PFSK-1 (cell line): ENCODE measurements around the gene FGD6.

Experiments used
- FOXP2 ChIP-seq: optimal IDR thresholded peaks from 2 replicates; pipeline ENCODE3; 2011; ENCODE audit warnings: borderline replicate concordance, control low read depth, inconsistent platforms; ENCODE audit not compliant: insufficient read depth; ENCODE audit errors: extremely low read length, extremely low read depth
- POLR2AphosphoS5 ChIP-seq: IDR thresholded peaks from 2 replicates; pipeline ENCODE4 v1.6.1; 2012; ENCODE audit warnings: low read depth, mild to moderate bottlenecking, control low read depth, low read length, moderate library complexity
- SIN3A ChIP-seq: IDR thresholded peaks from 2 replicates; pipeline ENCODE4 v1.6.1; 2012; ENCODE audit warnings: mild to moderate bottlenecking, low read length, moderate library complexity, borderline replicate concordance; ENCODE audit not compliant: insufficient read depth
- TAF1 ChIP-seq: IDR thresholded peaks from 2 replicates; pipeline ENCODE4 v1.6.1; 2012; ENCODE audit warnings: low read length, control low read depth, borderline replicate concordance; ENCODE audit not compliant: insufficient read depth
- TF ChIP-seq, protein P1 (sequence below), 2 experiments: IDR thresholded peaks; 2 replicates each; pipeline versions ENCODE4 v1.6.1 to v1.8.0; 2011 to 2012; ENCODE audit warnings: low read depth in 2 of 2, low read length in 2 of 2, control low read depth in 1 of 2, inconsistent platforms in 1 of 2, mild to moderate bottlenecking in 1 of 2, moderate library complexity in 1 of 2; ENCODE audit not compliant: insufficient read depth in 1 of 2

FGD6 gene

DNA sequence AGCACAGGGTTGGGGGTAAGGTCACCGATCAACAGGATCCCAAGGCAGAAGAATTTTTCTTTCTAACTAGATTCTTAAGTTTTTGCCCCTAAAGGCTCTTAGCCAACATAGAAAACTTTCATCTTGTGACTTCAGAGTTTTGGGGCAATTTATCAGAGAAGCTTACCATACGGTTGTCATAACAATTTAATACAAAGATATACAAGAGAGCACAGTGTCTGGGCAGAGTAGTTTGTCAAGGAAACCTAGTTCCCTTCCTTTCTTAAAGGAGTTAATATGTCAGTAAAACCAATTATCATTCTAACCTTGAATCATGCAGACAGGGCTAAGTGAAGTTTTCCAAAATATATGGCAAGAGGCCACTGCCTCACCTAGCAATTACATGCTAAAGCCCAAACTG lies 162.2 kb downstream of the FGD6 start:
- TF ChIP-seq FOXP2 (no peak), TAF1 (no peak), POLR2AphosphoS5 (no peak), SIN3A (no peak)
- TF ChIP-seq, protein P1, sequence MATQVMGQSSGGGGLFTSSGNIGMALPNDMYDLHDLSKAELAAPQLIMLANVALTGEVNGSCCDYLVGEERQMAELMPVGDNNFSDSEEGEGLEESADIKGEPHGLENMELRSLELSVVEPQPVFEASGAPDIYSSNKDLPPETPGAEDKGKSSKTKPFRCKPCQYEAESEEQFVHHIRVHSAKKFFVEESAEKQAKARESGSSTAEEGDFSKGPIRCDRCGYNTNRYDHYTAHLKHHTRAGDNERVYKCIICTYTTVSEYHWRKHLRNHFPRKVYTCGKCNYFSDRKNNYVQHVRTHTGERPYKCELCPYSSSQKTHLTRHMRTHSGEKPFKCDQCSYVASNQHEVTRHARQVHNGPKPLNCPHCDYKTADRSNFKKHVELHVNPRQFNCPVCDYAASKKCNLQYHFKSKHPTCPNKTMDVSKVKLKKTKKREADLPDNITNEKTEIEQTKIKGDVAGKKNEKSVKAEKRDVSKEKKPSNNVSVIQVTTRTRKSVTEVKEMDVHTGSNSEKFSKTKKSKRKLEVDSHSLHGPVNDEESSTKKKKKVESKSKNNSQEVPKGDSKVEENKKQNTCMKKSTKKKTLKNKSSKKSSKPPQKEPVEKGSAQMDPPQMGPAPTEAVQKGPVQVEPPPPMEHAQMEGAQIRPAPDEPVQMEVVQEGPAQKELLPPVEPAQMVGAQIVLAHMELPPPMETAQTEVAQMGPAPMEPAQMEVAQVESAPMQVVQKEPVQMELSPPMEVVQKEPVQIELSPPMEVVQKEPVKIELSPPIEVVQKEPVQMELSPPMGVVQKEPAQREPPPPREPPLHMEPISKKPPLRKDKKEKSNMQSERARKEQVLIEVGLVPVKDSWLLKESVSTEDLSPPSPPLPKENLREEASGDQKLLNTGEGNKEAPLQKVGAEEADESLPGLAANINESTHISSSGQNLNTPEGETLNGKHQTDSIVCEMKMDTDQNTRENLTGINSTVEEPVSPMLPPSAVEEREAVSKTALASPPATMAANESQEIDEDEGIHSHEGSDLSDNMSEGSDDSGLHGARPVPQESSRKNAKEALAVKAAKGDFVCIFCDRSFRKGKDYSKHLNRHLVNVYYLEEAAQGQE (IDR thresholded peaks at IDR 0.05; ENCODE audit: insufficient read depth in 1 of 2, low read depth in 2 of 2, low read length in 2 of 2), result no peak

DNA sequence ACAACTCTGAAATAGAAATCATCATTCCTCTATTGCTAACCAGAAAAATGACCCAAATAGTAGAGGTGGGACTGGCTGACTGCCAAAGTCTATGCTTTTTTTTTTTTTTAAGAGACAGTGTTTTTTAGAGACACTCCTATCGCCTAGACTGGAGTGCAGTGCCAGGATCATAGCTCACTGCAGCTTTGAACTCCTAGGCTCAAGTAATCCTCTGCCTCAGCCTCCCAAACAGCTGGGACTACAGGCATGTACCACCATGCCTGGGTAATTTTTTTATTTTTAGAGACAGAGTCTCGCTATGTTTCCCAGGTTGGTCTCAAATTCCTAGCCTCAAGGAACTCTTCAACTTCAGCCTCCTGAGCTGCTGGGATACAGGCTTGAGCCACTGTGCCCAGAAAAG lies 163.1 kb downstream of the FGD6 start:
- TF ChIP-seq FOXP2 (no peak), TAF1 (no peak), POLR2AphosphoS5 (no peak), SIN3A (no peak)
- TF ChIP-seq, protein P1 (IDR thresholded peaks at IDR 0.05; ENCODE audit: insufficient read depth in 1 of 2, low read depth in 2 of 2, low read length in 2 of 2), result no peak

DNA sequence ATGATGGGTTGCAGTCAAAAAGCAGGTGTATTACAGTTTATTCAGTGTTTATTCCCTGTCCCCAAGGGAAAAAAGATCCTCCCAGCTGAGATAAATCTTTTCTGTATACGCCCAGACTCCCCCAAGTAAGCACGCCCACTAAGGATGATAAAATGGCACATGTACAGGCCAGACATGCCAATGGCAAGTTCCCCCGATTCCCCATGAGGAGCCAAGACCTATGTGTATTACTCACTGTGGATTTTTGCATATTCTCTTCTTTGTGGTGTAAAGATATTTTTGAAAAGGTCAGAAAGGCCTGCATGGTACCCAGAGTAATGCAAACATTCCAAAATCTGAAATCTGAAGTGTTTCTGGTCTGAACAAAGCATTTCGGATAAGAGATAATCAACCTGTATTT lies 166.0 kb downstream of the FGD6 start:
- no peak for TF ChIP-seq SIN3A
- TF ChIP-seq FOXP2, result no peak
- no peak for TF ChIP-seq TAF1
- no peak for TF ChIP-seq POLR2AphosphoS5
- TF ChIP-seq, protein P1 (IDR thresholded peaks at IDR 0.05; ENCODE audit: insufficient read depth in 1 of 2, low read depth in 2 of 2, low read length in 2 of 2), result no peak

DNA sequence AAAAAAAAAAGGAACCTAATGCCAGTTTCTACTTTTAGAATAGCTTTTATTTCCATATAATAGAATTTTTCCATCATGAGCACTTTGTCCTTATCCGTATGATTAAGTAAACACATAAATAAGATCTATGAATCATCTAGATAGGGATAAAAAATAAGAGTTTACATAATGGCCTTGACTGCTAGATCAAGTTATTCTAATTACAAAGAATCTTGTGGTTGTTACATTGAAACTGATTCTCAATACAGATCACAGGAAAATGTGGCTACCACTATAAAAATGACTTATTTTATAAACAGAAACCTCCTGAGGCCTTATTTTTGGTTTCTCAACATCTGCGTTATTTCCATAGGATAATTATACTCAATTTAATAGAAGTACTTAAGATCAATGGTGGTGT lies 179.4 kb downstream of the FGD6 start:
- TF ChIP-seq, protein P1 (IDR thresholded peaks at IDR 0.05; ENCODE audit: insufficient read depth in 1 of 2, low read depth in 2 of 2, low read length in 2 of 2), result no peak
- TF ChIP-seq SIN3A (no peak), FOXP2 (no peak), TAF1 (no peak), POLR2AphosphoS5 (no peak)

DNA sequence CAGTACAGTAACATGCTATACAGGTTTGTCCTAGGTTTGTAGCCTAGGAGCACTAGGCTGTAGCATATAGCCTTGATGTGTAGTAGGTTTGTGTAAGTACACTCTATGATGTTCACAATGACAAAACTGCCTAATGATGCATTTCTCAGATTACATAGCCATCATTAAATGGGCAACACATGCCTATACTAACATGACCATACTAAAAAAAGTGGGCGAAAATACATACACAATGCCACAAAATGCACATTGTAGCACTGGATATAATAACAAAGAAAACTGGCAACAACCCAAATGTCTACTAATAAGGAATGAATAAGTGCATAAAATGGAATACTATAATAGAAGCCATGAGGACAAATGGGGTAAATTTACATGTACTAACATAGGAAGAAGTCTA lies 182.5 kb downstream of the FGD6 start:
- TF ChIP-seq POLR2AphosphoS5 (no peak), TAF1 (no peak), FOXP2 (no peak), SIN3A (no peak)
- TF ChIP-seq, protein P1 (IDR thresholded peaks at IDR 0.05; ENCODE audit: insufficient read depth in 1 of 2, low read depth in 2 of 2, low read length in 2 of 2), result no peak
